ENCODE data around the gene KIAA0232.
"Not testable (repeated sequence)": the region's sequence is repeated elsewhere in the genome, so short reads cannot be mapped to it uniquely, and the experiment has no call there.

Gene KIAA0232

DNA sequence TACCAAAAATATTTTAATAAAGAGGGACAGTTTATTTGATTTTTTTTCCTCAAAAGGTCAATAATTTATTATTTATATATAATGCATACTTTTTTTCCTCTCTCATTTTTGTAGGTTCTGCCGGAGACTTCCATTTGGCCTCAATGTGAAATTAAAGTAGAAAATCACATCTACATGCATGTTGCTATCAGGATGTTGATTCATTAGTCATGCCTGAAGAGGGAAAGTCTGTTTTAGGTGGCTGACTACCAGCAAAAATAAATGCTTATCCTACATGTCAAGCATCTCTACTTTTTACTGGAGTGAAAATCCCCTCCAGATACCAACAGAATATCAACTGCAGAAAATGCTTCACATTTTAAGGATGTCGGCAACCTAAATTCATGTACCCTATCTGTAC lies 41.5 kb downstream of the KIAA0232 start:
- no peak for DNase-seq (ENCODE audit: low read depth)
- no peak overlapping the region for H3K4me3 ChIP-seq (ENCODE audit: low read depth, low read length)
- TF ChIP-seq CTCF (IDR thresholded peaks at IDR 0.05; ENCODE audit: insufficient read depth, low read depth, low read length, missing control alignments), result no peak

- no peak for DNase-seq (ENCODE audit: low read depth)
- no peak overlapping the region for H3K4me3 ChIP-seq (ENCODE audit: low read depth, low read length)
- TF ChIP-seq CTCF (IDR thresholded peaks at IDR 0.05; ENCODE audit: insufficient read depth, low read depth, low read length, missing control alignments), result no peak
These were observed 42.4 kb downstream of the KIAA0232 start for GRCh38 chr4:6824772-6825402.

DNA sequence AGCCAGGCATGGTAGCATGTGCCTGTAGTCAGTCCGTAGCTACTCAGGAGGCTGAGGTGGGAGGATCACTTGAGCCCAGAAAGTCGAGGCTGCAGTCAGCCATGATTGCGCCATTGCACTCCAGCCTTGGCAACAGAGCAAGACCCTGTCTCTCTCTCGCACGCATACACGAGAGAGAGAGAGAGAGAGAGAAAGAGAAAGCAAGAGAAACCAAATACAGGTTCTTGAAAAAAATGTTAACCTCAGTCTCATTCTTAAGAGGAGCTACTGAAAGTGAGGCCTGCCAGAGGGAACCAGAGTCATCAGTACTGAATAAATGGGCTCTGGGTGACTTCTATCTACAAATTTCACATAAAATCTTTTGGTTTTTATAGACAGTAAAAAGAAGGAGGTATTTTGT lies 42.9 kb downstream of the KIAA0232 start:
- TF ChIP-seq CTCF (IDR thresholded peaks at IDR 0.05; ENCODE audit: insufficient read depth, low read depth, low read length, missing control alignments), result no peak
- H3K4me3 ChIP-seq (ENCODE audit: low read depth, low read length), result no peak overlapping the region
- DNase-seq (ENCODE audit: low read depth), result peak; percentile 12

DNA sequence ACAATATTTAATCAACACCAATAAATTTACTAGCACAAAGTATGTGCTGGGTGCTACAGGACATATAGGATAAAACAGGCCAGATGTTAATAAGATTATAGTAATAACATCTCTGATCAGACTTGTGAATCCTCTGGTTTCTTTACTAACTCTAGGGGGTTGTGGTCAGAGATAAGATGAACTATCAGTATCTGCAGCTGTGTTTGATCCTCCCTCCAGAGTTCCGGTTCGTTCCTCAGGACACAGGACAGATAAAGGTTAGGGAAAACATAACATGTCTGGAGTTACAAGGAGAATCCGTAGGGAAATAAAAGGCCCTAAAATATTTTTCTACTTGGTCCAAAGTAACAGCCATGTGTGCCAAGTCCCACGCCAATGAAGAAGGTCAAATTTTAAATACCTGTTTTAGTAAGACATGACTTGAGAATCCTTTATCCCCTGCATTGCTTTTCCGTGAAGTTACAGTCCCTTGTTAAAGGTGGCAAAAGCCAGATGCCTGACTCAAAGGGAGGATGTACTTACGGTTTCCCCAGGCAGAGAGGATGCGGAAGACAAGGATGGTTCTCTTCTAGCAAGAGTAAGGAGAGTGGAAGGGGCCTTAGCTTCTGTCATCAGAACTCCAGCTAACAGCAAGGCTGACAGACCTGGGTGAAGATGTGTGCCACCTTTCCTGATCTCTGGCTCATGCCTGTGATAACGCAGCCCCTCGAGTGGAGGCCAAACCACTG lies 44.4 kb downstream of the KIAA0232 start:
- no peak overlapping the region for H3K4me3 ChIP-seq (ENCODE audit: low read depth, low read length)
- no peak for TF ChIP-seq CTCF (IDR thresholded peaks at IDR 0.05; ENCODE audit: insufficient read depth, low read depth, low read length, missing control alignments)
- no peak for DNase-seq (ENCODE audit: low read depth)

GRCh38 chr4:6829086-6829485 lies 46.6 kb downstream of the KIAA0232 start:
- no peak for DNase-seq (ENCODE audit: low read depth)
- no peak for TF ChIP-seq CTCF (IDR thresholded peaks at IDR 0.05; ENCODE audit: insufficient read depth, low read depth, low read length, missing control alignments)
- no peak overlapping the region for H3K4me3 ChIP-seq (ENCODE audit: low read depth, low read length)

GRCh38 chr4:6834867-6835266 lies 52.3 kb downstream of the KIAA0232 start:
- no peak for TF ChIP-seq CTCF (IDR thresholded peaks at IDR 0.05; ENCODE audit: insufficient read depth, low read depth, low read length, missing control alignments)
- H3K4me3 ChIP-seq (ENCODE audit: low read depth, low read length), result no peak overlapping the region
- DNase-seq (ENCODE audit: low read depth), result no peak

DNA sequence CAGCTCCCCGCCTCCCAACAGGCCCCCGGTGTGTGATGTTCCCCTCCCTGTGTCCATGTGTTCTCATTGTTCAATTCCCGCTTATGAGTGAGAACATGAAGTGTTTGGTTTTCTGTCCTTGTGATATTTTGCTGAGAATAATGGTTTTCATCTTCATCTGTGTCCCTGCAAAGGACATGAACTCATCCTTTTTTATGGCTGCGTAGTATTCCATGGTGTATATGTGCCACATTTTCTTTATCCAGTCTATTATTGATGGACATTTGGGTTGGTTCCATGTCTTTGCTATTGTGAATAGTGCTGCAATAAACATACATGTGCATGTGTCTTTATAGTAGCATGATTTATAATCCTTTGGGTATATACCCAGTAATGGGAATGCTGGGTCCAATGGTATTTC lies 53.1 kb downstream of the KIAA0232 start:
- DNase-seq (ENCODE audit: low read depth); H3K4me3 ChIP-seq (ENCODE audit: low read depth, low read length): not testable (repeated sequence)

DNA sequence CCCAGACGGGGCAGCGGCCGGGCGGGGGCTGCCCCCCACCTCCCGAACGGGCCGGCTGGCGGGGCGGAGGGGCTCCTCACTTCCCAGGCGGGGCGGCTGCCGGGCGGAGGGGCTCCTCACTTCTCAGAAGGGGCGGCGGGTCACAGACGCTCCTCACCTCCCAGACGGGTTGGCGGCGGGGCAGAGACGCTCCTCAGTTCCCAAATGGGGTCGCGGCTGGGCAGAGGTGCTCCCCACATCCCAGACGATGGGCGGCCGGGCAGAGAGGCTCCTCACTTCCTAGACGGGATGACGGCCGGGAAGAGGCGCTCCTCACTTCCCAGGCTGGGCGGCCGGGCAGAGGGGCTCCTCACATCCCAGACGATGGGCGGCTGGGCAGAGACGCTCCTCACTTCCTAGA lies 54.6 kb downstream of the KIAA0232 start:
- H3K4me3 ChIP-seq (ENCODE audit: low read depth, low read length); DNase-seq (ENCODE audit: low read depth): not testable (repeated sequence)
